Fibroblast of villous mesenchyme (primary cell): Measurements from ENCODE around the gene MELTF. TPM values are rescaled to one million over a fixed set of nuclear protein-coding genes. Genes with fewer than 3 reads are reported as not detected.

Experiments used
- DNase-seq: peaks from one replicate; pipeline ENCODE4 v3.0.0-alpha.2; 2010; ENCODE audit warnings: low read depth
- H3K4me3 ChIP-seq: 2 replicates; pipeline ENCODE4 v1.5.1; 2011; ENCODE audit warnings: low read depth, mild to moderate bottlenecking, low read length
- total RNA-seq: library from RNA; depleted of rRNA; stranded (reverse); fragments of >200 nt; gene quantifications from 2 replicates; pipeline ENCODE4 v1.2.3, GENCODE V29; 2012
- TF ChIP-seq, protein P1 (sequence below): IDR thresholded peaks from 2 replicates; pipeline ENCODE4 v1.5.1; 2012; ENCODE audit warnings: low read depth, mild to moderate bottlenecking, low read length; ENCODE audit not compliant: insufficient read depth

The MELTF gene
- total RNA-seq, 1 donor = 4.7 TPM

DNA sequence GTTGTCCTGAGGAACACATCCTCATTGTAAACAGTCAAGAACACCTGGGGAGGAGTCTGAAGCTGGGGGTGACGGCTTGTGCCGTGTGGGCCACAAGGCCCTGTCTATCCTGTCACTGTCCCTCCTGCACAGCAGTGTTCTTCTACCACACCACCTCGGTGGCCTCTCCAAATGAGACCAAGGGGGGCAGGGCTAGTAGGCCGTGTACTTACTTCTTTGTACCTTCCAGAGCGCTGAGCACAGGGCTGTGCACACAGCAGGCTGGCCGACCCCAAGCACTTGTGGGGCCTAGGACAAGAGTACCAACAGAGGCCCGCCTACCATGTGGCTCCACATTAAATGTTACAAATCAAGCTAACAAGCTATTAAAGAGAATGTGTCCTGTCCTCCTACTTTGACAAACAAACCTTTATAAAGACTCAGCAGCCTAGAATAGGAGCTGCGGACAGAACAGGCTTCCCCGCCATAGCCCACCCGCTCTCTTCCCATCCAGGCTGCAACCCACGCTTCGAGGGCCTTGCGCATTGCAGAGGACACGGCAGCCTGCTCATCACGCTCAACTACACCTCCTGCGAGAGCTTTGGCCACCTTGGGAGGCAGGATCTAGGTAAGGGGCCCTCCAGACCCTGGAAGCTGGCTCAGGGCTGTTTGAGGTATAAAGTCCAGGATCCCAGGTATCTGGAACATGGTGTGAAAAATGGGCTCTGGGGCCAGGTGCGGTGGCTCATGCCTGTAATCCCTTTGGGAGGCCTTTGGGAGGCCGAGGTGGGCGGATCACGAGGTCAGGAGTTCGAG lies 30.5 kb downstream of the MELTF start:
- H3K4me3 ChIP-seq = no peak overlapping the region
- DNase-seq = no peak
- TF ChIP-seq, protein P1, sequence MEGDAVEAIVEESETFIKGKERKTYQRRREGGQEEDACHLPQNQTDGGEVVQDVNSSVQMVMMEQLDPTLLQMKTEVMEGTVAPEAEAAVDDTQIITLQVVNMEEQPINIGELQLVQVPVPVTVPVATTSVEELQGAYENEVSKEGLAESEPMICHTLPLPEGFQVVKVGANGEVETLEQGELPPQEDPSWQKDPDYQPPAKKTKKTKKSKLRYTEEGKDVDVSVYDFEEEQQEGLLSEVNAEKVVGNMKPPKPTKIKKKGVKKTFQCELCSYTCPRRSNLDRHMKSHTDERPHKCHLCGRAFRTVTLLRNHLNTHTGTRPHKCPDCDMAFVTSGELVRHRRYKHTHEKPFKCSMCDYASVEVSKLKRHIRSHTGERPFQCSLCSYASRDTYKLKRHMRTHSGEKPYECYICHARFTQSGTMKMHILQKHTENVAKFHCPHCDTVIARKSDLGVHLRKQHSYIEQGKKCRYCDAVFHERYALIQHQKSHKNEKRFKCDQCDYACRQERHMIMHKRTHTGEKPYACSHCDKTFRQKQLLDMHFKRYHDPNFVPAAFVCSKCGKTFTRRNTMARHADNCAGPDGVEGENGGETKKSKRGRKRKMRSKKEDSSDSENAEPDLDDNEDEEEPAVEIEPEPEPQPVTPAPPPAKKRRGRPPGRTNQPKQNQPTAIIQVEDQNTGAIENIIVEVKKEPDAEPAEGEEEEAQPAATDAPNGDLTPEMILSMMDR = no peak

DNA sequence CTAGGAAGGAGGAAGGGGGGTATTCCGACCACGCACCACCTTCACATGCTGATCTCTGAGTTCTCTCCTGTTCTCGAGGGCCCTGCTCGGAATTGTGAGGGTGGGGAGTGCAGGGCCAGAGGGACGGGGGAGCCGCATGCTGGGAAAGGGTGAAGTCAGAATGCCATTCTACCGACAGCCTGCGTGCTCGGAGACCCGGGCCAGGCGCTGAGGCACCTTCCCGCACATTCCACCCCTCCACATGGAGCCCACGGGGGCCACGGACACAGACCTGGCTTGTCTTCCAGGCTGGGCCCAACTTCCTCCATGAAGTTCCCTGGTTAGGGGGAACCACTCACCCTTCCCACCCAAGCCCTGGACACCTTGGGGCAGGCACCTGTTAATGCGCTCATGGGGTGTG lies 32.3 kb downstream of the MELTF start:
- H3K4me3 ChIP-seq = no peak overlapping the region
- DNase-seq = no peak
- TF ChIP-seq, protein P1 = no peak

DNA sequence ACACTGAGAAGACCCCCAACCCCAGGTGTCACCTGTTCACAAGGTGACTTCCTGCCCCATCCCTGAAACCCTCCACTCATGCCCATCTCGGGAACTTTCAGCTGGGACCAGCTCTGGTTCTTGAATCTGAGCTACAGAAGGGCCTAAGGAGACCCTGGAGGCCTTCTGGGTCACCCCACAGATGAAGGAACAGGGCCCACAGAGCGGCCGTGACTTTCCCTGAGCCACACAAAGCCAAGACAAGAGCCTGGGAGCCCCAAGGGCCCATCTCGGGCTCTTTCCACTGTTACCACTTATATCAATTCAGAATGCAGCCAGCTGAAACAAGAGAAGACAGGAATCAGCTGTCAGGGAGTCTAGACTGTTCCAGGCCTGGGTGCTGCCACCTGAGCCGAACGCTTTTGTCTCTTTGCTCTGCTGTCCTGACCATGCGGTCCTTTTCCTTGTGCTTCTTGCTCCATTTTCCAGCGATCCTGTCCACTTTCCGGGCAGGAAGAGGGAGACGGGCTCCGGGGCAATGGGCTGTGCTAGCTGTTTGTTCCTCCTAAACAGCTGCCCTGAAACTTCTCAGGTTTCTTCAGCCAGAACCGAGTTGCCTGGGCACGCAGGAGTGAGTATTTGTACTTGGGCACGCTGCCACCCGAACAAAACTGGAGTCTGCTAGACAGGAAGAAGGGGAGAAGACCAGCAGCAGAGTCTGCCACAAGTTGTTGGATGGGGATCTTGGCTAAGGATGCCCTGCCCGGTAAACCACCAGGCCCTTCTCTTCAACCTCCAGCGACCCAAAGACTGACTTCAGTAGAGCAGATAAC lies 33.0 kb downstream of the MELTF start:
- DNase-seq = no peak
- TF ChIP-seq, protein P1 = no peak
- H3K4me3 ChIP-seq = no peak overlapping the region

DNA sequence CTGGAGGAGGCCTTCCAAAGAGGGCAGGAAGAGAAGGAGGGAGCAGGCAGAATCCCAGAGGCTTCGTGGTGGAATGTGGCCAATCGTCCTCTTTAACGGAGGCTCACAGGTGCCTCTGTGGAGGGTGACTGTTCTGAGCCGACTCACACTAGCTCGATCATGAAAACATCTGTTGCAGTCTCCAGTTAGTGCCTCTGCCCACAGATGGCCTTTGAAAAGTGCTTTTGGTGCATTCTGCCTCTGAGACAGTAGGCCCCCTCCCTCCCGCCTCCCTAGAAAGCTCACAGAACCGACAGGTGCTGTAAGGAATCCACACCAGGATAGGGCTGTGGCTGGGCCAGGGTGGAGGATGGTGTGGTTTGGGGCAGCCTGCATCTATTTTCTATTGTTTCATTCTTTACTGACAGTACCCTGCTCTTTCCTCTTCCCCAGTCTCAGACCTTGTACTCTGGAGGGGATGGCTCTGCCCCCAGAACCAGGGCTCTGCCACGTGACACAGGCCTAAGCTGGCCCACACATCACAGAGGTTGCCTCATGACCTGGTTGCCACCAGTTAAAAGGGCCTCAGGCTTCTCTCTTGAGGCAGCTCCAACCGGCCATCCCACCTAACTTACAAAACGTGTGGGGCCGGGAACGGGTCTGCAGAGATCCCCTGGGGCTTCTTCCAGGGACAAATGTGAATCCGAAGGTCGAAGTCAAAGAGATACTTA lies 33.8 kb downstream of the MELTF start:
- H3K4me3 ChIP-seq = no peak overlapping the region
- TF ChIP-seq, protein P1 = no peak
- no peak for DNase-seq

DNA sequence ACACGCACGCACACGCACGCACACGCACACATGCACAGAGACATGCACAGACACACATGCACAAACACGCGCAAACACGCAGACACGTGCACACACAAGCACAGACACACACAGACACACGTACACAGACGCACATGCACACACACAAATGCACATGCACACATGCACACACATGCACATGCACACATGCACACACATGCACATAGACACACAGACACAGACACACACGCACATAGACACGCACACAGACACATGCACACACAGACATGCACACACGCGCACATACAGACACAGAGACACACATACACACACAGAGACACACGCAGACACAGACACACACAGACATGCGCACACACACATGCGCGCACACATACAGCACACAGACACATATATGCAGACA lies 34.6 kb downstream of the MELTF start:
- DNase-seq = no peak
- TF ChIP-seq, protein P1 = no peak
- H3K4me3 ChIP-seq = no peak overlapping the region

DNA sequence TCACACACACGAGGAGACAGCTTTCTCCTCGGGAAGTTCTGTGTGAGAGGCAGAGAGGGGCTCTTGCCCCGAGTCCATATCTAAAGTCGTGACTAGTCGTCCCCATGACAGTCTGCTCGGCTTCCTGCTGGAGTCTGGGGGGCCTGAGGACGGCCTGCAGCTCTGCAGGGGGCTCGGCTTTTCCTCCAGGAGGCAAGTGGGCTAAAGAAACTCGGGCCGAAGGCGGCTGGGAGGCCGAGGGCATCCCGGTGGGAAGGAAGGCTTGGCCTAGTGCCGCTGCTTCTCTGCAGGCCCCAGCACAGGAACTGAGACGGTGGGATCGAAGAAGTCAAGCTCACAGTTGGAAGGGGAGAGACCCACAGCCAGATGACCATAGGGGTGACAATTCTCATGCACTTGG lies 35.6 kb downstream of the MELTF start:
- TF ChIP-seq, protein P1 = no peak
- DNase-seq = no peak
- H3K4me3 ChIP-seq = no peak overlapping the region
